Measurements from ENCODE around the gene GSG1. TPM values are rescaled to one million over a fixed set of nuclear protein-coding genes. Genes with fewer than 3 reads are reported as not detected.

The GSG1 gene
- total and polyA plus RNA-seq, 2 of the 8 experiments (the other 6 are each of a cell fraction or from before 2014, with no cell fraction given) = 0.89 to 1.4 TPM

DNA sequence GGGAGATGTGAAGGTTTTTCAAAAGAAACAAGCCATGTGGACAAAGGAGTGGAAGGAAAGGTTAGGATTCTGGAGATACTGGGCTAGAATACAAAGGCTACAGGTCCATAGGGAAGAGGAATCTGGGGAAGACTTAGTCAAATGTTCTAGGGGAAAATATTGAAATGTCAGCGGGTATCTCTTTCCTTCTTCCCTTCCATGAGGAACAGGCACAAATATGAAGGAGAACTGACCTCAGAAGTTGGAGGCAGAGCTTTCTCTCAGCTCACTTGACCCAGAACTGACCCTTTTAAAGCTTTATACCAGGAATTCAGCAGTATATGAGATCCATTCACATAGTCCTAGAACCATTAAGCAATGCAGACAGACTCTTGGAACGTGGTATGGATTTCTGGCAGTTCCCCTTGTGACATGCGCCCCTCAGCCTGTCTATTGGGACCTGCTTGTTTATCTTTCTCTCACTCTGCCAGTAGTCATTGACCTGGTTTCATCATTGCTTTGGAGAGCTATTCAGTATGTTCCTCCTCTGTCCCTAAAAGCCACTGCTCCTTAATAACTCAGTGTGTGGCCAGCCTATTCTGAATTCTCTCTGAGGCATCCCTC, 43.0 kb upstream of the GSG1 start:
- no peak for DNase-seq (ENCODE audit: low read depth in 1 of 2, low spot score in 2 of 2)
- Histone ChIP-seq H3K27ac (ENCODE audit: low read depth, low read length) (no peak overlapping the region), H3K9ac (replicated peaks in 1 of 4; ENCODE audit: extremely low read depth in 1 of 4, low read depth in 3 of 4, low read length in 3 of 4) (no peak overlapping the region), H3K4ac (replicated peaks; ENCODE audit: insufficient read length, low read depth, low read length) (no peak overlapping the region), H2BK20ac (ENCODE audit: low read length) (no peak overlapping the region), H3K27me3 (replicated peaks in 1 of 4; ENCODE audit: control insufficient read depth in 3 of 4, extremely low read depth in 1 of 4, insufficient read depth in 3 of 4, low read length in 3 of 4) (no peaks in the 10 kb centered on the region), H3K18ac (ENCODE audit: extremely low read depth, low read length) (no peak overlapping the region), H3K79me1 (ENCODE audit: low read depth, low read length) (no peaks in the 10 kb centered on the region), H4K5ac (ENCODE audit: insufficient read length, low read depth, low read length) (no peak overlapping the region), H4K91ac (replicated peaks; ENCODE audit: insufficient read length, low read length) (no peak overlapping the region), H4K8ac (ENCODE audit: extremely low read depth, insufficient read depth, low read length) (no peak overlapping the region), H2BK5ac (ENCODE audit: low read depth, low read length) (no peak overlapping the region), H2BK15ac (ENCODE audit: low read length) (no peak overlapping the region), H2AFZ (ENCODE audit: low read length) (no peak overlapping the region), H3K79me2 (ENCODE audit: control insufficient read depth in 1 of 2, insufficient read depth in 2 of 2, low read length in 2 of 2) (no peaks in the 10 kb centered on the region), H2AK5ac (ENCODE audit: low read depth, low read length) (no peak overlapping the region), H3K23me2 (ENCODE audit: low read depth, low read length) (no peaks in the 10 kb centered on the region), H3K14ac (ENCODE audit: insufficient read length) (no peak overlapping the region), H3K23ac (ENCODE audit: insufficient read length) (no peak overlapping the region), H3K9me3 (ENCODE audit: insufficient read depth in 2 of 2, low read depth in 1 of 2, low read length in 1 of 2) (no peaks in the 10 kb centered on the region), H3K4me1 (replicated peaks in 1 of 4; ENCODE audit: control insufficient read depth in 3 of 4, insufficient read depth in 4 of 4, low read length in 3 of 4) (no peaks in the 10 kb centered on the region), H2BK12ac (ENCODE audit: low read depth, low read length) (no peak overlapping the region), H3K4me3 (ENCODE audit: extremely low read depth in 1 of 4, insufficient read depth in 2 of 4, low read depth in 3 of 4, low read length in 4 of 4) (no peak overlapping the region), H3K4me2 (ENCODE audit: insufficient read depth in 1 of 2, low read depth in 2 of 2, low read length in 2 of 2) (no peak overlapping the region), H3K36me3 (ENCODE audit: control insufficient read depth in 2 of 4, insufficient read depth in 4 of 4, low read length in 3 of 4) (no peaks in the 10 kb centered on the region), H4K20me1 (replicated peaks in 1 of 2; ENCODE audit: control insufficient read depth in 1 of 2, insufficient read depth in 2 of 2, low read length in 2 of 2) (no peaks in the 10 kb centered on the region), H2BK120ac (replicated peaks; ENCODE audit: low read depth, low read length) (no peak overlapping the region), H3K56ac (replicated peaks; ENCODE audit: insufficient read length, low read depth, low read length) (no peak overlapping the region)
- CTCF ChIA-PET (ENCODE audit: partially characterized antibody) = interaction anchor here (0.6 to 1.8 kb wide), 4 partner anchors 11 to 199 kb away, joined by 3 to 7 read pairs (median 3); no protein-coding TSS in a partner anchor
- POLR2A ChIA-PET (ENCODE audit: partially characterized antibody) = no interaction called here
- 96% methylated on average over 3 of the region's 3 CpGs; no CpG with 5 or more reads in 1 of the 2 experiments for WGBS, 2 experiments (ENCODE audit: extremely low coverage in 1 of 2, insufficient coverage in 1 of 2, insufficient read length in 1 of 2, insufficient replicate concordance in 2 of 2, low coverage in 1 of 2, low lambda C conversion rate in 2 of 2, missing lambda C conversion rate in 1 of 2)
- TF ChIP-seq CBX5 (IDR thresholded peaks at IDR 0.05; ENCODE audit: low read depth, low read length) (no peak), ATF2 (IDR thresholded peaks at IDR 0.05; ENCODE audit: low read length) (no peak)
- no peak for FAIRE-seq

Measured in H1 (cell line).